NCI-H748 treated with DMSO at 0.1 percent for 48 hours (cell line): ENCODE measurements around the gene TMEM221.
A peak's percentile ranks its signal among the peaks of the same experiment; 100 is the strongest.

Experiments used
- DNase-seq: peaks from one replicate; lab custom pipeline; 2025; lab: John Stamatoyannopoulos, UW

The TMEM221 gene

GRCh38 chr19:17441241-17442021, 7.0 kb downstream of the TMEM221 start:
- DNase-seq: no peak

GRCh38 chr19:17436874-17437267, 11.6 kb downstream of the TMEM221 start:
- DNase-seq: no peak

- DNase-seq: no peak
Observed at GRCh38 chr19:17436094-17436873, 12.2 kb downstream of the TMEM221 start.

GRCh38 chr19:17435218-17435617, 13.2 kb downstream of the TMEM221 start:
- DNase-seq: no peak

GRCh38 chr19:17431417-17431816, 17.1 kb downstream of the TMEM221 start:
- no peak for DNase-seq

- DNase-seq: no peak
Observed at GRCh38 chr19:17429641-17430113, 18.8 kb downstream of the TMEM221 start.

- DNase-seq: peak; percentile 20
Observed at GRCh38 chr19:17424743-17425365, 23.6 kb downstream of the TMEM221 start.

- DNase-seq: no peak
Observed at GRCh38 chr19:17423429-17424208, 24.8 kb downstream of the TMEM221 start.

- DNase-seq: no peak
Observed at GRCh38 chr19:17421942-17422341, 26.5 kb downstream of the TMEM221 start.

GRCh38 chr19:17420475-17420924, 28.0 kb downstream of the TMEM221 start:
- DNase-seq: no peak

GRCh38 chr19:17419621-17420474, 28.6 kb downstream of the TMEM221 start, which contains the start of gene MVB12A:
Gene MVB12A (plus strand): TSS chr19:17420047. CDS start chr19:17420136, 89 bp downstream.
- peak; percentile 84 for DNase-seq

GRCh38 chr19:17419154-17419620, 29.3 kb downstream of the TMEM221 start:
- no peak for DNase-seq

GRCh38 chr19:17418710-17419109, 29.8 kb downstream of the TMEM221 start:
- DNase-seq: no peak

GRCh38 chr19:17415121-17415520, 33.3 kb downstream of the TMEM221 start:
- no peak for DNase-seq

GRCh38 chr19:17414097-17414496, 34.4 kb downstream of the TMEM221 start:
- DNase-seq: no peak

- DNase-seq: no peak
Observed at GRCh38 chr19:17411801-17412200, 36.7 kb downstream of the TMEM221 start.

- DNase-seq: no peak
Observed at GRCh38 chr19:17409990-17410389, 38.5 kb downstream of the TMEM221 start.

GRCh38 chr19:17406887-17407196, 41.6 kb downstream of the TMEM221 start:
- DNase-seq: no peak

GRCh38 chr19:17406046-17406886, 42.2 kb downstream of the TMEM221 start:
- no peak for DNase-seq
